Stimulated activated CD4-positive, alpha-beta T cell treated with anti-CD3 and anti-CD28 coated beads, Interleukin-15, amount 100 ng/mL, for 48 hours (primary cell): Measurements from ENCODE around the gene CDYL.

Experiments used
- DNase-seq, 2 donors: peaks; one replicate each; pipeline ENCODE4 v3.0.0-alpha.2; 2020; ENCODE audit warnings: low read depth in 2 of 2

The CDYL gene

DNA sequence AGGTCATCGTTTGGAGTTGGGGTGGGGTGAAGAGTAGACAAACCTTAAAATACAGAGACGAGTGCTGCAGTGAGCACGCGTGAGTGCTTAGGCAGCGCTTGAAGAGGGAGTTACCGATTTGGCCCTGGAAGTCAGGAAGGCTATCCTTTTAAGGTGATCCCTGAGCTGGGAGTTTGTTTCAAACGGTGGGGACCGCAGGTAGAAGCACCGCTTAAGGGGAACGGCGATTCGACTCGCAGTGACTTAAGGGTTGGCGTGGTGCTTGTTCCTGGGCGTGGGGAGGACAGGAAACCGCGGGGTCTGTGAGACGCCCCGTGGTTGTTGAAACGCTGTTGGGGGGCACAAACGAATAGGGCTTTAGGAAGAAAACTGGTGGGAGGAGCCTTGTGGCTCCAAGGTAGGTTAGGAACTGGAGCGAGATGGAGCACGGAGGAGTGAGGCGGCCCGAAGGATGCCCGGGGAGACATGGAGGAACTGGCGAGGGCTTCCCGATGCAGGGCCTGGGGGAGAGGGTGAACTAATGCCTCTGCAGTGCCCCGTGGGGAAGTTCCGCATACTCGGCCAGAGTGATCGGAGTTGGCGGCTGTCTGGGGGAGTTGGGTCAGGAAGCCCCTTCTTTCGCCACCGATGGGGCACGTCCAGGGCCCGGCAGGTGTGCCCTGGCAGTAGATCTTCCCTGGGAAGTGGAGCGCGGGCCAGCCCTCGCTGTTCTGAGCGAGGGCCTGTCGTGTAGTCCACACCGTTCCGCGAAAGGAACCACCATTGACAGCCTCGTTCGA, 1.3 kb upstream of the CDYL start:
- DNase-seq: no peak

DNA sequence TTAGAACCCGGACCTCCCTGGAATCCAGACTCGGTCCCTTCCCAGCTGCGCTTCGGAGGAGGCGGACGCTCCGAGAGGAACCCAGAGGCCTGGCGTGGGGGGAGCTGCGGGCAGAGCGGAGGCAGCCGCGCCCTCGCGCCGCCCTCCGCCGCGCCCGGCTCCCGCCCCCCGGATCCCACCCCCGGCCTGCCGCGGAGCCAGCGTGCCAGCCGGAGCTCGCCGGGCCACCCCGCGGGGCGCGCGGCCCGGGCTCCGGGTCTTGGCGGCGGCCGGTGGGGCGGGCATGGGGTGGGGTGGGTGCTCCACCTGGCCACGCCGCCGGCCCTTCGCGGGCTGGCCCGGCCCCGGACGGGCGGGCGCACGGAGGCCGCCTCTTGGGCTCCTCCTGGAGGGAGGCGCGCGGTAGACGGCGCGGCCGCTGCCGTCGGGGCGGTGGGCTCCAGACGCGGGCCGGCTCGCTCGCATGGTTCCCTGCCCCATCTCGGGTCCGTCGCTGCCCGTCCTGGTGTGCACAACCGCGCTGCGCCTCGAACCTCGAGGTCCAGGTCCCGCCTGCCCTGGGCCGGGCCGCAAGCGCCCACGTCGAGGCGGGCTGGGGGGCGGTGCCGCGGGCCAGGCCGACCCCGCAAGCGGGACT, 592 bp upstream of the CDYL start:
- DNase-seq: peak in 1 of 2 donors; percentile 45

DNA sequence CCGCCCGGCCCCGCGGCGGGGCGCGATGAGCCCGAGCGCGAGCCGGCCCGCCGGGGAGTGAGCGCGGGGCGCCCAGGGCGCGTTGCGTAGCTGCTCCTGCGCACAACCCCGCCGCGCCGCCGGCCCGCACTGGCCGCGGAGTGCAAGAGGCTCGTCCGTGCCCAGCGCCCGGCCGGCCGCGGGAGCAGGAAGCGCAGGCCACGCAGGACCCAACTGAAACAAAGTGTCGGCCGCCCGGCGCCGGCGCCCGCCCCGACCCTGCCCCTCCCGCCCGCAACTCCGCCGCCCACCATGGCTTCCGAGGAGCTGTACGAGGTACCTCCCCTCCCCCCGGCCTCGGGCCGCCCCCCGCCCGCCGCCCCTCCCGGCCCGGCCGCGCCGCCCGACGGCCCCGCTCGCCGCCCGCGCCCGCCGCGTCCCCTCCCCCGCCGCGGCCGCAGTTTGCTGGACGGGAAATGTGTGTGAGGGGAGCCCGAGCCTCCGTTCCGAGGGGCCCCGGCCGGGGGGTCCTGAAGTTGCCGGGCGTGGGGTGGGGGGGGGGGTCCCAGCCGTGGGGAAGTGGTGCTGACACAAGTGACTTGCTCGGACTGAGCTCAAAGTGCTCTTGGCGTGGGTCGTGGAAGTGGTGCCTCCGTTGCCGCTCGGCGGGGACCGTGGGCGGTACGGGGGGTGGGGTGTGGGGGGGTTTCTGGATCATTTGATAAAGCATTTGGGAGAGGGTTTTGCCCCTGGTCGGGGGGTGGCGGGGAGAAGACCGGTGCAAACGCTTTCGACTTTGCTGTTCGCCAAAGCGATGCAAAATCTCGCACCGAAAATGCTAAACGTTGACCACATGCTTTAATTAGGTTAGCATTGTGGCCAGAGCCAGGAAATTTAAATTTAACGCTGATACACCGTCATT, 539 bp downstream of the CDYL start:
- no peak for DNase-seq

DNA sequence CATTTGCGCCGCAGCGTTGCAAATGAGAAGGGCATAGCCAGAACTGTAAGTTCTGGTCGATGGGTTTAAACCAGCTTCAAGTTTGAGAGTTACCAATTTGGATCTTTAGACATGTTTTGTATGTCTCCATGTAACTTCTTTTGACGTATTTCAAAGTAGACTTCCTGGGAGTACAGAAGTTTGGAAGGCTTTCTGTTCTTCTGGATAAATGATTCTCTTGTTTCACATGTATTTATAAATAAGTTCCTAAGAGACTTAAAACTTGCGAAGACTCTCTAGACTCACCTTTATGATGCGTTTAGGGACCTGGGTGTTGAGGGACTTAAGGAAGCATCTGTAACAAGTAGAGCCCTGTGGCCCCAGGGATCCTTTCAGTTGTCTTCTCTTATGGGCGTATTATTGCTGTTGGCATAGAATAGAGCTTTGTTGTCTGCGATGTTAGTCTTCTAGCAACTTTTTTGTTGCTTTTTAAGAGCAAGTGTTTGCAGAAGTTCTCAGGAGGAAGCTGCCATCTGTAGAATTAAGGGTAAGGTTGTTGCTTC, 1.3 kb downstream of the CDYL start:
- no peak for DNase-seq

DNA sequence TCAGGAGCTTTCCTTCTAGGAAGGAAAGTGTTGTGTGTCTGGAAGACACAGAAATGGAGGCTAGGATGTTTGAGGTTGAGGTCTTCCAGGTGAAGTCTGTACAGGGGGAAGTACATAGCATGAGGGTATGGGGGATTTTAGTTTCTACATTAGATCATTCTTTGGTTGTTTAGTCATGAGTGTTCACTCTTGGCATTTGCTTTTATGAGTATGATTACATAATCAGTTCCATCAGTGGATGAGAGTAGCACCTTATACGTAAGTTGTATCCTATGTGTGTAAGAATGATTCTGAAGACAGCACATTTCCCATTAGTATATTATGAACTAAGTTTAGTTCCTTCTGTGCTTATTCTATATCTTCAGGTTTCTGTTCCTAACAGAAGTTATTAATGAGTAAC, 1.9 kb downstream of the CDYL start:
- DNase-seq: no peak

DNA sequence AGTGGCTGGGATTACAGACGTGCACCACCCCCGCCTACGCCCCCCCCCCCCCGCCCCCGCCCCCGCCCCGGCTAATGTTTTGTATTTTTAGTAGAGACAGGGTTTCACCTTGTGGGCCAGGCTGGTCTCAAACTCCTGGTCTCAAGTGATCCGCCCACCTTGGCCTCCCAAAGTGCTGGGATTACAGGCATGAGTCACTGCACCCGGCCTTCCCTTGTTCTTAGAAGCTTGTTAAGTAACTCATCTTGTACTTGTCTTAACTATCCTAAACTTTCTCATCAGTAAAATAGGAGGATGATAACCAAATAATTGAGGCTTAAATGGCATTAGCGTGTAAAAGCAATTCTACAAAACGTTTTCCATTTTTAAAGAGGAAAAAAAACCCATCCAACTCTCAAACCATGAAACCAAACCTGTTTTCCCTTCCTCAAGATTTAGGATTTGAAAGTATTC, 4.2 kb downstream of the CDYL start:
- no peak for DNase-seq

DNA sequence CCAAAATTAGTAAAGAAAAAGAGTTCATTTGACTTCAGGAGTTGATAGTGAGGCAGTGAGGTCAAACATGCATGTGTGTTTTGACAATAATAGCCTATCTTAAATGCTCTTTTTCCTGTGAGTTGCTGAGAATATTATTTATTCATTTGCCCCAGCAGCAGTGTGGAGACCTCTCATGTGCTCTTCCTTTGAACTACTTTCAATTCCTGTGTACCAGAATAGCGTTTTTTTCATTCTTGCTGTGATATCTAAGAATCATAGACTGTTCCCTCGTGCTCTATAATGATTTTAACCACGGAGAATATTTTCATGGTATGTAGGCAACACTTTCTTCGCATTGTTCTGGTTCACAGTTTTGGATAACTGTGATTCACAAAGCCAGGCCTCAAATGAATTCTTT, 5.2 kb downstream of the CDYL start:
- no peak for DNase-seq

DNA sequence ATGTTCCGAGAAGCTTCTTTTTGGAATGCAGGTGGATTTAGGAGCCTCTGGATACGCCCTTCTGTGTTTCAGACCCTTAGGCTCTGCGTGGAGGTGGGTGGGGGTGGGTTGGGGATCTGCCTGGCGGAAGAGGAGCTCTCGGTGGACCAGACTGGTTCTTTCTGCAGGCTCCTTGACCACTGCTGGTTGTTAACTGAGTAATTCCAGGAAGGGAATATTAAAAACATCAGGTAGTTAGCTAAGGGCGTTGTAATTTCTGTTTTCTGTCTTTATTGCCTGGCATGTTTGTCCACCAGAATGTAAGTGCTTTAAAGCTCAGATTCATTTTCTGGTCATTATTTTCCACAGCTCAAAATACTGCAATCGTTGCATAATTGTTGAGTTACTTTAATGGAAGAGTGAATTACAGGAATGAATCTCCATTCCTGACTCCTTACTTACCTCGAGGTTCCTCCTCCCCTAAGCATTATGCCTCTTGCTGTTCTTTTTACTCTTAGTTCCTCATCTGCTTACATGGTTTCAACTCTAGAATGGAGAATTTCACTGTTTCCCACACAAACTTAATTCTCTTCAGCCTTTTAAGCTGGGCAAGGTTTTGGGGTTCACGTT, 5.9 kb downstream of the CDYL start:
- no peak for DNase-seq

DNA sequence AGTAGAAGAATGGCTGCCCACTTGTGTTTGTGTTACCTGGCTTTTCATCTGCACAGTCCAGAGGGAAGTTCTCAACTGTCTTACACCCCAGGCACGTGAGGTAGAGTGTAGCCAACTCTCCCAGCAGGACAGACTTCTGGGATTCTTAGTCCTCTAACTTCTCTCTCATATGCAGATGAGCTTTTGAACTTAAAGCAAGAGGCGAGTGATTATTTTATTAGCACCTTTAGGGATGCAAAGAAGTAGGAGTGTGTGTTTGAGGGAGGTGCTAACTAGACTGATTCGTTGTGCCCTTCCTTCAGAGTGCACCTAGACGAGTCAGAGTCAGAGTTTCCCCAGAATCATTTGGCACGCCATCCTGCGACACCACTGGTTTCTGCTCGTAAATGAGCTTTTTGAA, 10.8 kb downstream of the CDYL start:
- DNase-seq: no peak

DNA sequence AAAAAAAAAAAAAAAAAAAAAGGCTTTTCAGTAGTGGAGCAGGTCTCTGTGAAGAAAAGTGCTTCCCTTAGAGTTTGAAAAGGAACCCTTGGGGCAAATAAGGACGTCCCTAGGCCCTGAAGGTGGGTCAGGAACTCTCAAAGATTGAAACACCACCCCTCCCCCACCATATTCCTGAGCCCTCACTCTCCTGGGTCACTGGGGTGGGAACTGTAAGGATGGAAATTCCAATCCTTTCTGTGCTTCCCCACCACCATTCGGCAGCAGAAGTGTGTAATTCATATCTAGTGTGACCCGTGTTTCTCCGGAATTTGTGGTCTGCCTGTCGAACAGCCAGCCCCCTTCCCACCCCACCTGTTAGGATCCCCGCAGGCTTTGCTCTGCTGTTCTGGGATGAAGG, 12.3 kb downstream of the CDYL start:
- no peak for DNase-seq

DNA sequence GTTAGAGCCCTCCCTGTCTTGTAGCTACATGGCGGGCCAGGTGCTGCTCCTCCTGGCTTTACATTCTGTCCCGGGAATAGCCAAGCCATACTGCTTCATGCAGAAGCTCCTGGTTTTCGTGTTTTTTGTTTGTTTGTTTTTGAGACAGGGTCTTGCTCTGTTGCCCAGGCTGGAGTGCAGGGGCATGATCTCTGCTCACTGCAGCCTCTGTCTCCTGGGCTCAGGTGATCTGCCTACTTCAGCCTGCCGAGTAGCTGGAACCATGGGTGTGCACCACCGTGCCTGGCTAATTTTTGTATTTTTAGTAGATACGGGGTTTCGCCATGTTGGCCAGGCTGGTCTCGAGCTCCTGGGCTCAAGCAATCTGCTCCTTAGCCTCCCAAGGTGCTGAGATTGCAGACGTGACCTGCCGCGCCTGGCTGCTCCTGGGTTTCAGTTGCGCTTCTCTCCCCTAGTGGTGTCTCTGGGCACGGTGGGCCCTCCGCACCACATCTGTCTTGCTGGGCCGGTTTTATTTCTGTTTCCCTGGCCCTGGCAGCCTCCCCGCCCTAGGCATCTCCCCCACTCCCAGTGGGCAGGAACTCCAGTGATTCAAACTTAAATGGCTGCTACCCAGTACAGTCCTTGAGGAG, 12.9 kb downstream of the CDYL start:
- DNase-seq: no peak

DNA sequence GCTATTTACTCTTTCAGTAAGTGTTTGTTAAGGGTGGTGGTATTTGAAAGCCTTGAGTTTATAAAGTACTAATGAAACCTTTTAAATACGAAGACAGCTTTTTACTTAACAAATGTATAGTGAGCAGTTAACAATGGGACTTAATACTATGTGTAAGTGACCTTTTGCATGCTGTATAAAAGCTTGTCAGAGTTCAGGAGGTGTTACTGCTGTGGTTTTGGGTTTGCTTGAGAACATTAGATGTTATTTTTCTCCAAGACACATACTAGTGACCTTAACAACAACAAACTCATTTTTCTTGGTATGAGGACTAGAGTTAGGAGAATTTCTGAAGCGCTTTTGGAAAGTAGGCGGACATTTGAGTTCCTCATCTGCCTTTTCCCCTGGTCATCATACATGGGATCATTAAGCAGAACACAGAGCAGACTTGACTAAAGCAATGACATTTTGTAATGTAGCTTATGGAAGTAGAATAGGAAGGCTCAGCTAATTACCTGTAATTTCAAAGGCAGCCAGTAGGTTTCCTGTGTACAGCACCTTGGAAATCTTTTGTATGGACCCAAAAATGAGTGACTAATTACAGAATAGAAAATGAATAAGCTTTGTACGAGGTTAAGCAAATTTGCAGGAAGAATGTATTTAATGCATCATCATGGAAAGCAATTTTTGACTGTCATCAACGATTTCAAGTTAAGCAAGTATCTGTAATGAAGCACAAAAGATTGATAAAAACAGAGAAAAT, 14.1 kb downstream of the CDYL start:
- no peak for DNase-seq

DNA sequence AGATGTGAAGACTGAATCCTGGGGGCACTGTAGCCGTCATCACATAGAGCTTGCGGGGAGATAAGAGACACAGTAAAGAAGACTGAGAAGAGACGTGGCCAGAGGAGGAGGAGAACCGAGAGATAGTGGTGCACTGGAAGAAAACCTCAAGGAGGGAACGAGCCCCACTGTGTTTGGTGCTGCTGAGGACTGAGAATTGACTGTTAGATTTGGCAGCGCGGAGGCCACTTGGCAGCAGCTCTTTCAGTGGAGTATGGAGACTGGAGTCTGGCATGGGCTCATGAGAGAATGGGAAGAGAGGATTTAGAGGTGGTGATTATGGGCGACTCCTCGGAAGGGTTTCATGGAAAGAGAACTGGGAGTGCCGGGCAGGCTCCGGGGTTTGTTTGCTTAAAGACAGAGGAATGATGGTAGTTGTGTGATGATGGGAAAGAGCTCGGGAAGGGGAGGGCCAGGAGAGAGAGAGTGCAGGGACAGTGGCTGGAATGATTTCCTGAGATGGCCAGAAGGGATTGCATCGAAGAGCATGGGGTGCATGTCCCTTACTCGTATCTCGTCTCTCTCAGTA, 18.0 kb downstream of the CDYL start:
- DNase-seq: no peak

DNA sequence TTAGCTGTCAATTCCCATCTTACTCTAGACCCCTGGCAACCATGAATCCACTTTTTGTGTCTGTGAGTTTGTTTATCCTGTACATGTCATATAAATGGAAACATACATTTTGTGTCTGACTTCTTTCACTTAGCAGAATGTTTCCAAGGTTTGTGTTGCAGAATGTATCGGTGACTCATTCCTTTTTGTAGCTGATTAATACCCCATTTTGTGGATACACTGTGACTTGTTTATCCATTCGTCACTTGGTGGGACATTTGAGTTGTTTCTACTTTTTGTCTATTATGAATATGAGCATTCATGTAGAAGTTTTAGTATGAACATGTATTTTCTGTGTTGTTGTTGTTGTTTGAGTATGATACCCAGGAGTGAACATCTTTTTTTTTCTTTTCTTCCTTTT, 21.4 kb downstream of the CDYL start:
- DNase-seq: no peak

DNA sequence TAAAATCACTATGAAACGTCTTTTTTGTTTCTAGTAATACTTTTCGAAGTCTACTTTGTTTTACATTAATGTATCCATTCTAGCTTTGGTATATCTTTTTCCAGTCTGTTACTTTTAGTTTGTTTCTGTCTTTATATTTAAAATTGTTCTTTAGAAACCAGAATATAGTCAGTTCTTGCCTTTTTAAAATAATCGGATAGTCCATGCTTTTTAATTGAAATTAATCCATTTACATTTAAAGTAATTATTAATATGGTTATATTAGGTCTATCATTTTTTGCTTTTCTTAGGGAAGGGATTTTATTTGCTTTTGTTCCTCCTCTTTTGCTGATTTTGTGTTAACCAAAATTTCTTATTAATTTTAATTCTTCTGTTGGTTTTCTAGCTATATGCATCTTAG, 23.7 kb downstream of the CDYL start:
- DNase-seq: no peak

DNA sequence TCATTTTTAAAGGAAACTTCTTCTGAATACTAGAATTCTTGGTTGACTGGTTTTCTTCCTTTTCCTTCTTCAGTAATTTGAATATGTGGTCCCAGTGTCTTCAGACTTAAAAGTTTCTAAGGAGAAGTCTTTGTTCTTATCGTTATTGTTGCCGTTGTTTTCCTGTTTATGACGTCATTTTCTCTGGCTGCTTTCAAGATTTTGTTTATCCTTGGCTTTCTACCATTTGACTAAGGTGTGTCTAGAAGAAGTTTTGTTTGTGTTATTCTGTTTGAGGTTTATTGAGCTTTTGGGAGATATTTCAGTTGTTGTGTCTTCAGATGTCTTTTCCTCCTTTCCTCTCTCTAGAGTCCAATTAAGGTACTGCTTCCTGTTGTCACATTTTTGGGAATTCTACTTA, 24.5 kb downstream of the CDYL start:
- no peak for DNase-seq

DNA sequence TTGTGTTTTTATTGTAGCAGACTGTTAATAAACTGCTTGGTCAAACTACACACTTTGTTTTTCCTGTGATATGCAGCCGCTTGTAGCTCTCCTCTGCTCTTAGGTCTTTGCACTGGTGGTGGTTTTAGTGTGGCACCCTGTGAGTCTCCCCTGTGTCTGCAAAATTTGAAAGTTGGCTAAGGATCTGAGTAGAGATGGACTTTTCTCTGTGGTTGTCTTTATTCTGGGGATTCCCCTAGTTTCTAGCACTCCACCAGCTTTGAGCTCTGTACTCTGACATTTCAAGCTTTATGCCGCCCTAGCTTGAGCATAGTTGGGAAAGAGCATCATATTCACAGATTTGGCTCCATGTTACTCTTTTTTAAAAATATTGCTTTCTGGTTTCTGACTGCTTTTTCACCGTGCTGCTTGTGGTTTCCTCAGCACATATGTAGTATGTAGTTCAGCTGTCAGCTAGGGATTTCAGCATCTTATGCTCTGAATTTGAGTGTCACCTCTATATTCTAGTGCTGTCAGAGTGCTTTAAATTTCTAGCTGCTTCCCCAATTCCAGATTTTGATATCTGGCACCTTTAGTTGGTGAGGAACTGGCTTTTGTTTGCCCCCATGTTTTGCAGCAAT, 25.4 kb downstream of the CDYL start:
- DNase-seq: no peak

DNA sequence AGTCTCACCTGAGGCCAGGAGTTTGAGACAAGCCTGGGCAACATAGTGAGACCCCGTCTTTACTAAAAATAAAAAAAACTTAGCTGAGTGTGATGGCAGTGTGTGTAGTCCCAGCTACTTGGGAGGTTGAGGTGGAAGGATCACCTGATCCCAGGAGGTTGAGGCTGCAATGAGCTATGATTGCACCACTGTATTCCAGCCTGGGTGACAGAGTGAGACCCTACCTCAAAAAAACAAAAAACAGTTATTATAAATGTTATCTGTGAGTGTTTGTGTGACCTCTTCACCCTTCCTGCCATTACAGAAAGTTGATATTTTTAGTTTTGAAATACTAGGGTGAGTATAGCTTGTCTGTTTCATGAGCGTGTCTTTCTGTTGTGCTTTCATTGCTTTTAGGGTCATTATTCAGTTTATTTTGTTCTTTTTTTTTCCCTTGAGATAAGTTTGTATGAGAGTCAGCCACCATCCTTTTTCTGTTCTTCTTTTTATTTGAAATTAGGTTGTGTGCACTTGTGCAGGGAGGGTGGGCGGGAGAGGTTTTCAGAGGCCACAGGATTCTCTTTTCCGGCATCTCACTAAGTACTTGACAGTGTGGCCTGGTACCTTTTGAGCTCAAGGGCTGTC, 26.2 kb downstream of the CDYL start:
- DNase-seq: no peak

DNA sequence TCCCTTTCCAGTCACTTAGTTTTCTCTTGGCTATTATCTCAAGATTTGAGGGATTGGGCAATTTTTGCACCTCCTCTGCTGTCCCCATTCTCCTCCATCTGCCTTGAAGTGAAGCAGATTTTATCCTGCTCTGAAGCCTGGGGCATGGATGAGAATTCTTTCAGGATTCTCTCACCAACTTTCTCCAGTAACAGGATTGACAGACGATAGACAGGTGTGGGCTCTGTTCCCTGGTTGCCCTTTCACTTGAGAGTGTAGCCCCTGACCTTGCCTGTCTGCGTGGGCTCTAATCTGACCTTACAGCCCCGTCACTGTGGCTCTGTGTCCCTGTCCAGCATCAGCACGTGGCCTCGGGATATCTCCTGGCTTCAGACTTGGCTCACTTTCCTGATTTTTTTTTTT, 27.1 kb downstream of the CDYL start:
- DNase-seq: no peak
